K562 (cell line): ENCODE results near the gene PRXL2A. TPM values are rescaled to one million over a fixed set of nuclear protein-coding genes. Genes with fewer than 3 reads are reported as not detected.

ENCODE experiments used
- BCL6 ChIP-seq: fragments of 250-450 bp; sonication (Bioruptor Pico); IDR thresholded peaks from 2 replicates; pipeline ENCODE4 v1.4.0; 2020
- E4F1 ChIP-seq: fragments of 250-450 bp; sonication (Bioruptor Pico); IDR thresholded peaks from 2 replicates; pipeline ENCODE4 v1.5.0; 2021; ENCODE audit warnings: mild to moderate bottlenecking, borderline replicate concordance
- EWSR1 ChIP-seq: fragments of 450-650 bp; IDR thresholded peaks from 2 replicates; pipeline ENCODE4 v1.6.1; 2018; ENCODE audit warnings: borderline replicate concordance, mild to moderate bottlenecking, low read depth, moderate library complexity; ENCODE audit not compliant: partially characterized antibody
- FUS ChIP-seq: fragments of 200-400 bp; formaldehyde crosslinking; optimal IDR thresholded peaks from 2 replicates; pipeline ENCODE3; 2017; ENCODE audit warnings: low read depth, low read length
- HDAC6 ChIP-seq: IDR thresholded peaks from 2 replicates; pipeline ENCODE4 v1.6.1; 2012; ENCODE audit warnings: low read depth, mild to moderate bottlenecking, control low read depth, inconsistent platforms, low read length, moderate library complexity
- MTA3 ChIP-seq: fragments of 450-650 bp; formaldehyde crosslinking; IDR thresholded peaks from 2 replicates; pipeline ENCODE4 v1.6.1; 2017; ENCODE audit warnings: mild to moderate bottlenecking, borderline replicate concordance
- PBX2 ChIP-seq, 2 experiments: IDR thresholded peaks in 1 of 2; conservative IDR thresholded peaks in 1 of 2; 2 replicates each; pipeline ENCODE4 v1.6.1; 2016; ENCODE audit warnings: low read depth in 2 of 2, mild to moderate bottlenecking in 1 of 2, missing compliant biosample characterization in 1 of 2, missing genetic modification characterization in 1 of 2, moderate library complexity in 1 of 2
- TCF7L2 ChIP-seq: fragments of 150-350 bp; IDR thresholded peaks from 2 replicates; pipeline ENCODE4 v1.6.1; 2016; ENCODE audit warnings: low read depth, mild to moderate bottlenecking, low read length, moderate library complexity
- ZBTB17 ChIP-seq: fragments of 450-650 bp; formaldehyde crosslinking; IDR thresholded peaks from 2 replicates; pipeline ENCODE4 v1.4.0; 2020; ENCODE audit warnings: mild to moderate bottlenecking
- ZBTB40 ChIP-seq, 2 experiments: fragments of 450-650 bp in 1 of 2; sonication (generic) in 1 of 2; formaldehyde crosslinking in 1 of 2; IDR thresholded peaks; 2 replicates each; pipeline versions ENCODE4 v1.7.1 to v1.9.0; 2016 to 2022; ENCODE audit warnings: inconsistent platforms in 1 of 2, mild to moderate bottlenecking in 1 of 2, missing genetic modification reagents in 1 of 2
- ZNF133 ChIP-seq: fragments of 250-450 bp; sonication (Bioruptor Pico); IDR thresholded peaks from 2 replicates; pipeline ENCODE4 v1.4.0; 2020; ENCODE audit warnings: mild to moderate bottlenecking
- polyA plus RNA-seq, 8 experiments: library from polyadenylated mRNA; depleted of rRNA in 4 of 8; stranded (reverse) in 5 of 8; unstranded in 3 of 8; fragments of >200 nt; fragmentation: Nextera tagmentation in 2 of 8; fragmentation: Illumina TruSeq in 1 of 8; extraction: Ambion mirVana in 2 of 8; extraction: Trizol in 1 of 8; gene quantifications; 2 replicates each; pipeline versions ENCODE4 v1.2.1 to v1.2.3, GENCODE V29; 2011 to 2014; ENCODE audit warnings: inconsistent platforms in 1 of 8, missing spikeins in 1 of 8
- total RNA-seq, 7 experiments: library from RNA; depleted of rRNA in 6 of 7; stranded (reverse); fragments of >200 nt in 6 of 7; fragmentation: Illumina TruSeq in 2 of 7; extraction: Trizol in 2 of 7; gene quantifications; 2 replicates each; pipeline versions ENCODE4 v1.2.1 to v1.2.3, GENCODE V29; 2011 to 2021; ENCODE audit warnings: low replicate concordance in 1 of 7

The PRXL2A gene
- total and polyA plus RNA-seq, 9 of the 15 experiments (the other 6 are each of a cell fraction or from before 2014, with no cell fraction given), result 0.14 to 1.2 (median 0.75) TPM

GRCh38 chr10:80459047-80459865 is 50.9 kb downstream of the PRXL2A start (continued):
- TF ChIP-seq E4F1 (CRISPR knock-in tag) (no peak), MTA3 (0 out of 2 replicates have a peak, but pooled peaks have one; percentile 18), HDAC6 (no peak), TCF7L2 (no peak), EWSR1 (no peak), FUS (no peak), ZNF133 (CRISPR knock-in tag) (no peak), ZBTB17 (no peak), ZBTB40 (IDR thresholded peaks at IDR 0.05) (no peak), ZBTB40 (CRISPR knock-in tag; IDR thresholded peaks at IDR 0.05) (no peak), PBX2 (CRISPR knock-in tag; IDR thresholded peaks at IDR 0.05; ENCODE audit: low read depth) (no peak), PBX2 (tag; conservative IDR thresholded peaks at IDR 0.05; ENCODE audit: low read depth) (0 out of 2 replicates have a peak, but pooled peaks have one; percentile 2), BCL6 (no peak)
